Measurements from ENCODE around the gene FCRLA. TPM values are rescaled to one million over a fixed set of nuclear protein-coding genes. Genes with fewer than 3 reads are reported as not detected.
"Not testable (repeated sequence)": the region's sequence is repeated elsewhere in the genome, so short reads cannot be mapped to it uniquely, and the experiment has no call there.

Gene FCRLA
- total and polyA plus RNA-seq, 9 donors: 0.06 to 0.80 (median 0.36) TPM; not detected in 5

GRCh38 chr1:161674908-161675307 lies 32.1 kb upstream of the FCRLA start:
- DNase-seq; H3K4me3 ChIP-seq; H3K27ac ChIP-seq; intact Hi-C loops (cut with DNase I); H3K4me1 ChIP-seq (ENCODE audit: insufficient read depth); H3K36me3 ChIP-seq; H3K9me3 ChIP-seq; H3K27me3 ChIP-seq: not testable (repeated sequence)
- 72 to 75% (median 74%) methylated on average over 2 to 3 of the region's 3 CpGs for WGBS, 3 donors

GRCh38 chr1:161676441-161676840 lies 30.6 kb upstream of the FCRLA start:
- TF ChIP-seq EP300 (IDR thresholded peaks at IDR 0.05): no peak
- TF ChIP-seq, protein P1, sequence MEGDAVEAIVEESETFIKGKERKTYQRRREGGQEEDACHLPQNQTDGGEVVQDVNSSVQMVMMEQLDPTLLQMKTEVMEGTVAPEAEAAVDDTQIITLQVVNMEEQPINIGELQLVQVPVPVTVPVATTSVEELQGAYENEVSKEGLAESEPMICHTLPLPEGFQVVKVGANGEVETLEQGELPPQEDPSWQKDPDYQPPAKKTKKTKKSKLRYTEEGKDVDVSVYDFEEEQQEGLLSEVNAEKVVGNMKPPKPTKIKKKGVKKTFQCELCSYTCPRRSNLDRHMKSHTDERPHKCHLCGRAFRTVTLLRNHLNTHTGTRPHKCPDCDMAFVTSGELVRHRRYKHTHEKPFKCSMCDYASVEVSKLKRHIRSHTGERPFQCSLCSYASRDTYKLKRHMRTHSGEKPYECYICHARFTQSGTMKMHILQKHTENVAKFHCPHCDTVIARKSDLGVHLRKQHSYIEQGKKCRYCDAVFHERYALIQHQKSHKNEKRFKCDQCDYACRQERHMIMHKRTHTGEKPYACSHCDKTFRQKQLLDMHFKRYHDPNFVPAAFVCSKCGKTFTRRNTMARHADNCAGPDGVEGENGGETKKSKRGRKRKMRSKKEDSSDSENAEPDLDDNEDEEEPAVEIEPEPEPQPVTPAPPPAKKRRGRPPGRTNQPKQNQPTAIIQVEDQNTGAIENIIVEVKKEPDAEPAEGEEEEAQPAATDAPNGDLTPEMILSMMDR (IDR thresholded peaks at IDR 0.05): no peak
- TF ChIP-seq POLR2A (IDR thresholded peaks at IDR 0.05): no peak
- Histone ChIP-seq H3K27ac (no peak overlapping the region), H3K9me3 (no peaks in the 10 kb centered on the region), H3K27me3 (no peaks in the 10 kb centered on the region), H3K36me3 (no peaks in the 10 kb centered on the region), H3K4me1 (ENCODE audit: insufficient read depth) (no peaks in the 10 kb centered on the region), H3K4me3 (no peak overlapping the region)
- WGBS, 3 donors: 92 to 98% (median 93%) methylated on average over 2 of the region's 2 CpGs
- intact Hi-C loops (cut with DNase I): no loop called here
- DNase-seq: no peak

GRCh38 chr1:161676958-161677689 lies 29.9 kb upstream of the FCRLA start:
- DNase-seq: no peak
- Histone ChIP-seq H3K27ac (no peak overlapping the region), H3K4me3 (no peak overlapping the region), H3K36me3 (no peaks in the 10 kb centered on the region), H3K4me1 (ENCODE audit: insufficient read depth) (no peaks in the 10 kb centered on the region), H3K27me3 (no peaks in the 10 kb centered on the region), H3K9me3 (no peaks in the 10 kb centered on the region)
- TF ChIP-seq EP300 (IDR thresholded peaks at IDR 0.05): no peak
- TF ChIP-seq, protein P1 (IDR thresholded peaks at IDR 0.05): no peak
- TF ChIP-seq POLR2A (IDR thresholded peaks at IDR 0.05): no peak
- 80 to 85% (median 84%) methylated on average over 5 of the region's 5 CpGs for WGBS, 3 donors
- intact Hi-C loops (cut with DNase I): no loop called here

DNA sequence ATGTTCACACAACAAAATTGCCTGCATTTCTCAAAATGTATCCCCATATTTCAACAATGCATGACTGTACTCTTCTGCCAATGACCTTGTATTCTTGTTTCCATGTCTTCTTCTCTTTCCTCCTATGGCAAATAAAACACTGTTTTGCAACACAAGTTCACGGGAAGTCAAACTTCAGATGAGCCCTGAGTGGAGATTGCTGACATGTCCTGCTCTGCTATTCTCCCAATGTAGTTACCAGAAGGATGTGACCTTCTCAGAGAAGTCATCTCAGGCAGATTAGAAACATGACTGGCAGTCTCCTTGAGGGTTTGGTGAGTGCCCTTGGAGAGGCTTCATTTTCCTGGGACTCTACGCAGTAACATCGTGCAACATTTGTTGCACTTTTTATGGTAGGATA lies 28.5 kb upstream of the FCRLA start:
- WGBS, 3 donors: 87 to 95% (median 95%) methylated on average over 3 of the region's 3 CpGs

GRCh38 chr1:161681879-161682278 lies 25.1 kb upstream of the FCRLA start:
- TF ChIP-seq POLR2A (IDR thresholded peaks at IDR 0.05) (no peak), EP300 (IDR thresholded peaks at IDR 0.05) (no peak)
- TF ChIP-seq, protein P1 (IDR thresholded peaks at IDR 0.05): no peak
- intact Hi-C loops (cut with DNase I): no loop called here
- 45 to 58% (median 52%) methylated on average over 3 of the region's 3 CpGs for WGBS, 3 donors

More for the DNA sequence above, 28.5 kb upstream of the FCRLA start:
- H3K36me3 ChIP-seq: no peaks in the 10 kb centered on the region
- intact Hi-C loops (cut with DNase I): no loop called here
- no peaks in the 10 kb centered on the region for H3K27me3 ChIP-seq
- H3K27ac ChIP-seq: no peak overlapping the region
- no peak for DNase-seq
- H3K4me1 ChIP-seq (ENCODE audit: insufficient read depth): no peaks in the 10 kb centered on the region
- no peak overlapping the region for H3K4me3 ChIP-seq
- no peaks in the 10 kb centered on the region for H3K9me3 ChIP-seq
- TF ChIP-seq, protein P1 (IDR thresholded peaks at IDR 0.05): no peak
- TF ChIP-seq EP300 (IDR thresholded peaks at IDR 0.05) (no peak), POLR2A (IDR thresholded peaks at IDR 0.05) (no peak)

More at GRCh38 chr1:161681879-161682278, 25.1 kb upstream of the FCRLA start:
- H3K36me3 ChIP-seq: no peaks in the 10 kb centered on the region
- no peaks in the 10 kb centered on the region for H3K4me1 ChIP-seq (ENCODE audit: insufficient read depth)
- no peak for DNase-seq
- no peak overlapping the region for H3K4me3 ChIP-seq
- H3K27ac ChIP-seq: no peak overlapping the region
- H3K27me3 ChIP-seq: no peaks in the 10 kb centered on the region
- H3K9me3 ChIP-seq: no peaks in the 10 kb centered on the region
